SK-N-SH (cell line): ENCODE measurements around the gene SRRM4. TPM values are rescaled to one million over a fixed set of nuclear protein-coding genes. Genes with fewer than 3 reads are reported as not detected.
A peak's percentile ranks its signal among the peaks of the same experiment; 100 is the strongest.

Experiments used
- CTCF ChIA-PET: fragments of 300-600, 350-600 bp; formaldehyde crosslinking; extraction: SDS; loops from one replicate; lab custom pipeline; 2021; lab: Yijun Ruan, JAX
- POLR2A ChIA-PET: fragments of 350-600 bp; sonication (Branson Sonifier 250); formaldehyde crosslinking; extraction: SDS; loops from one replicate; lab custom pipeline; 2020; ENCODE audit warnings: antibody characterized with exemption, inconsistent platforms; lab: Yijun Ruan, JAX
- DNase-seq: peaks from one replicate; pipeline ENCODE4 v3.0.0; 2012
- H2AFZ ChIP-seq: fragments of 200-600 bp; sonication (generic); 2 replicates; pipeline ENCODE4 v1.8.1; 2016; ENCODE audit warnings: antibody characterized with exemption, mild to moderate bottlenecking, low read depth
- H3F3A ChIP-seq: fragments of 200-600 bp; sonication (generic); replicated peaks from 2 replicates; pipeline ENCODE3; 2016; ENCODE audit warnings: antibody characterized with exemption, mild to moderate bottlenecking; ENCODE audit not compliant: insufficient read depth
- H3K27ac ChIP-seq, 2 experiments: fragments of 200-500 bp in 1 of 2; fragments of 200-600 bp in 1 of 2; sonication (Bioruptor generic) in 1 of 2; sonication (generic), shearing (Covaris generic) in 1 of 2; 2 replicates each; pipeline versions ENCODE4 v1.5.1 to v1.6.1; 2014 to 2016; ENCODE audit warnings: low read depth in 2 of 2, inconsistent platforms in 1 of 2, low read length in 1 of 2, mild to moderate bottlenecking in 1 of 2, mixed read lengths in 1 of 2
- H3K27me3 ChIP-seq: fragments of 200-600 bp; sonication (generic), shearing (Covaris generic); 2 replicates; pipeline ENCODE4 v1.6.1; 2016; ENCODE audit warnings: mixed run types; ENCODE audit not compliant: insufficient read depth
- H3K36me3 ChIP-seq, 2 experiments: fragments of 200-500 bp in 1 of 2; fragments of 200-600 bp in 1 of 2; sonication (Bioruptor generic) in 1 of 2; sonication (generic) in 1 of 2; replicated peaks in 1 of 2; 2 replicates each; pipeline versions ENCODE3 to v1.5.1; 2014 to 2016; ENCODE audit warnings: low read length in 1 of 2, mild to moderate bottlenecking in 1 of 2; ENCODE audit not compliant: insufficient read depth in 2 of 2, control insufficient read depth in 1 of 2
- H3K4me1 ChIP-seq, 2 experiments: fragments of 200-500 bp in 1 of 2; fragments of 200-600 bp in 1 of 2; sonication (Bioruptor generic) in 1 of 2; sonication (generic), shearing (Covaris generic) in 1 of 2; 2 replicates each; pipeline versions ENCODE4 v1.5.1 to v1.6.1; 2014 to 2016; ENCODE audit warnings: low read depth in 1 of 2, low read length in 1 of 2, mixed run types in 1 of 2; ENCODE audit not compliant: insufficient read depth in 2 of 2, control insufficient read depth in 1 of 2
- H3K4me2 ChIP-seq: fragments of 200-600 bp; sonication (generic), shearing (Covaris generic); 2 replicates; pipeline ENCODE4 v1.6.1; 2017; ENCODE audit warnings: mixed run types
- H3K4me3 ChIP-seq, 2 experiments: fragments of 200-500 bp in 1 of 2; fragments of 200-600 bp in 1 of 2; sonication (Bioruptor generic) in 1 of 2; sonication (generic), shearing (Covaris generic) in 1 of 2; 2 replicates each; pipeline versions ENCODE4 v1.5.1 to v1.8.1; 2014 to 2016; ENCODE audit warnings: low read depth in 2 of 2, inconsistent platforms in 1 of 2, low read length in 1 of 2, mild to moderate bottlenecking in 1 of 2, mixed read lengths in 1 of 2, moderate library complexity in 1 of 2
- H3K79me2 ChIP-seq: fragments of 200-600 bp; sonication (generic); 2 replicates; pipeline ENCODE4 v1.8.1; 2017; ENCODE audit warnings: mild to moderate bottlenecking; ENCODE audit not compliant: insufficient read depth
- H3K9ac ChIP-seq: fragments of 200-600 bp; sonication (generic); 2 replicates; pipeline ENCODE4 v1.6.1; 2017; ENCODE audit warnings: mixed run types
- H3K9me2 ChIP-seq: fragments of 200-600 bp; sonication (generic); 2 replicates; pipeline ENCODE4 v1.6.1; 2017; ENCODE audit warnings: mixed run types
- H3K9me3 ChIP-seq: fragments of 200-600 bp; sonication (generic); 2 replicates; pipeline ENCODE4 v1.6.1; 2017; ENCODE audit warnings: mixed run types, mild to moderate bottlenecking, moderate library complexity
- H4K20me1 ChIP-seq: fragments of 200-600 bp; sonication (generic); 2 replicates; pipeline ENCODE4 v1.6.1; 2017; ENCODE audit warnings: mild to moderate bottlenecking, mixed run types; ENCODE audit not compliant: insufficient read depth
- CHD2 ChIP-seq: fragments of 150-350 bp; IDR thresholded peaks from 2 replicates; pipeline ENCODE4 v1.6.1; 2018; ENCODE audit warnings: low read length; ENCODE audit not compliant: partially characterized antibody
- FOXJ3 ChIP-seq: sonication (generic); formaldehyde crosslinking; IDR thresholded peaks from 2 replicates; pipeline ENCODE4 v1.5.1; 2020; ENCODE audit warnings: mild to moderate bottlenecking, missing genetic modification reagents
- GABPA ChIP-seq: IDR thresholded peaks from 2 replicates; pipeline ENCODE4 v1.4.0; 2012; ENCODE audit warnings: low read depth, mild to moderate bottlenecking
- MXI1 ChIP-seq: IDR thresholded peaks from 2 replicates; pipeline ENCODE4 v1.6.1; 2012; ENCODE audit warnings: mild to moderate bottlenecking, low read depth, low read length, improper control_type of control experiment
- NRF1 ChIP-seq: IDR thresholded peaks from 2 replicates; pipeline ENCODE4 v1.6.1; 2012; ENCODE audit warnings: low read depth, mild to moderate bottlenecking, low read length
- RAD21 ChIP-seq: IDR thresholded peaks from 2 replicates; pipeline ENCODE4 v1.6.1; 2012; ENCODE audit warnings: mild to moderate bottlenecking, low read length
- RCOR1 ChIP-seq: fragments of 150-350 bp; IDR thresholded peaks from 2 replicates; pipeline ENCODE4 v1.6.1; 2017; ENCODE audit warnings: antibody characterized with exemption, low read length
- RFX5 ChIP-seq: IDR thresholded peaks from 2 replicates; pipeline ENCODE4 v1.6.1; 2012; ENCODE audit warnings: mild to moderate bottlenecking, improper control_type of control experiment, low read length
- RXRA ChIP-seq: IDR thresholded peaks from 2 replicates; pipeline ENCODE4 v1.4.0; 2012; ENCODE audit warnings: low read depth, mild to moderate bottlenecking, borderline replicate concordance
- SMC3 ChIP-seq: IDR thresholded peaks from 2 replicates; pipeline ENCODE4 v1.6.1; 2012; ENCODE audit warnings: low read depth, low read length, improper control_type of control experiment
- TAF1 ChIP-seq: IDR thresholded peaks from 2 replicates; pipeline ENCODE4 v1.6.1; 2012; ENCODE audit warnings: low read depth, mild to moderate bottlenecking, low read length, moderate library complexity, borderline replicate concordance
- TCF12 ChIP-seq: IDR thresholded peaks from 2 replicates; pipeline ENCODE4 v1.4.0; 2012
- TEAD4 ChIP-seq: IDR thresholded peaks from 2 replicates; pipeline ENCODE4 v1.4.0; 2012; ENCODE audit warnings: mild to moderate bottlenecking, borderline replicate concordance; ENCODE audit not compliant: insufficient read depth
- WGBS: methylation state at CpG from one replicate; pipeline ENCODE4 v1.1.6; 2017; ENCODE audit warnings: low lambda C conversion rate; 5-methylcytosine and 5-hydroxymethylcytosine counted together
- polyA plus RNA-seq, 3 experiments: library from polyadenylated mRNA; depleted of rRNA; stranded (reverse); fragments of >200 nt; gene quantifications; 2 replicates each; pipeline ENCODE4 v1.2.3, GENCODE V29; 2012

SRRM4 gene
- polyA plus RNA-seq, 1 of the 3 experiments (the other 2 are of a cell fraction), result 0.03 TPM

- Histone ChIP-seq H3K9ac (no peak overlapping the region), H3K79me2 (no peaks in the 10 kb centered on the region), H3K4me3 (peak overlapping the region in 1 of 2 experiments; percentile 55; a peak in 2 of 4 replicates), H3K27ac (peak overlapping the region in 1 of 2 experiments; percentile 78; a peak in 2 of 4 replicates), H3K27me3 (no peaks in the 10 kb centered on the region), H3K4me1 (peaks cover 0 to 18% of the 10 kb centered on the region in 2 experiments; a peak in 2 of 4 replicates), H3K4me2 (no peak overlapping the region), H2AFZ (no peak overlapping the region), H3K9me3 (no peaks in the 10 kb centered on the region), H3K9me2 (no peaks in the 10 kb centered on the region), H3K36me3 (no peaks in the 10 kb centered on the region), H3F3A (no peaks in the 10 kb centered on the region), H4K20me1 (no peaks in the 10 kb centered on the region)
- CTCF ChIA-PET, result interaction anchor here (1.0 to 3.0 kb wide), 6 partner anchors 16 to 430 kb away, joined by 3 to 21 read pairs (median 6); no protein-coding TSS in a partner anchor
- peak; percentile 33 for DNase-seq
- 3% methylated on average over 7 of the region's 7 CpGs for WGBS
- TF ChIP-seq TAF1 (no peak), RCOR1 (no peak), RAD21 (peak; percentile 61), GABPA (no peak), NRF1 (no peak), RFX5 (no peak), CHD2 (no peak), TEAD4 (no peak), MXI1 (peak; percentile 17; the same call in 1 of the 2 replicates), FOXJ3 (CRISPR knock-in tag) (no peak), RXRA (no peak), TCF12 (no peak)
- POLR2A ChIA-PET, result interaction anchor here (0.7 kb wide), 1 partner anchor 108 kb away, joined by 3 read pairs; no protein-coding TSS in a partner anchor
These were observed 1.8 kb downstream of the SRRM4 start for GRCh38 chr12:118982984-118983761.

DNA sequence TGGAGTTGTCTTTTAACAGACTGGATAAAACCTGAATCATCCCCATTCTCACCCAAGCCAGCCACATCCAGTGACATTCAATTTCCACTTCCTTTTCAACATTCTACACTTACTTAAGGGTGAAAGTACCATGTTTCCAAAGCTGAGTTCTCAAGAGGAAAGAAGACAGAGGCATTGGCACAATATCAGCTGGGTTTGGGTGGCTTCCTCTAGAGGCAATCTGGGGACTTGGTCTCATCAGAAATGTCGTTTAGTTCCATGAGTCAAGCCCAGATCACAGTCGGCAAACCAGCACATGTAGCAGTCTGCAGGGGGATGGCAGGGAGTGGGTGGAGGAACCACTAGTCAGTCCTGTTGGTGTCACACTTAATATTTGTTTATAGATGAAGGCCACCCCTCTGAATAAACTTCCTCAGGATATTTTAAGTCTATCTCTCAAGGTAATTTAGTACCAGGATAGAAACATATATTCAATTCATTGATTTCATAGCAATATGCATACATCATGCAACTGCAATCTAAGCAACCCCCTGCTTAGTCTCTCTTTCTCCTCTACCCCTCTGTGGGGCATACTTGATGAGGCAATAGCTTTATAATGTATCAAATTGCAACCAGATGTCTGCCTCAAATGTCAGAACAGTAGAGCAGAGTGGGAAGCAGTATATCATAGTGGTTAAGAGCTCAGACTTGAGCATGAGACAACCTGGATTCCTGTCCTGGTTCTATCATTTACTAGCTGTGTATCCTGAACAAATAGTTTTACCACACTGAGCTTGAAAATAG, 3.0 kb downstream of the SRRM4 start:
- Histone ChIP-seq H2AFZ (no peak overlapping the region), H3K27me3 (no peaks in the 10 kb centered on the region), H3K4me2 (no peak overlapping the region), H3F3A (no peaks in the 10 kb centered on the region), H3K4me1 (peaks cover 0 to 18% of the 10 kb centered on the region in 2 experiments; a peak in 2 of 4 replicates), H3K9me2 (no peaks in the 10 kb centered on the region), H3K27ac (peak overlapping the region in 1 of 2 experiments; percentile 78; a peak in 2 of 4 replicates), H3K9ac (no peak overlapping the region), H3K9me3 (no peaks in the 10 kb centered on the region), H3K79me2 (no peaks in the 10 kb centered on the region), H3K36me3 (no peaks in the 10 kb centered on the region), H4K20me1 (no peaks in the 10 kb centered on the region), H3K4me3 (peak overlapping the region in 1 of 2 experiments; percentile 55; a peak in 2 of 4 replicates)
- ChIA-PET CTCF (interaction anchor here (0.6 to 3.0 kb wide), 8 partner anchors 15 to 429 kb away, joined by 3 to 12 read pairs (median 4); no protein-coding TSS in a partner anchor), POLR2A (interaction anchor here (1.4 kb wide), 1 partner anchor 22 kb away, joined by 4 read pairs; no protein-coding TSS in a partner anchor)
- TF ChIP-seq RXRA (no peak), RCOR1 (peak; percentile 56; the same call in 1 of the 2 replicates), MXI1 (peak; percentile 32; the same call in 1 of the 2 replicates), RAD21 (peak; percentile 54), TEAD4 (no peak), SMC3 (no peak)
- peak; percentile 64 for DNase-seq
- WGBS, result 9% methylated on average over 2 of the region's 2 CpGs
